SU-DHL-6 (cell line): Measurements from ENCODE around the gene GRPEL1.

Source experiments
- H2AFZ ChIP-seq: fragments of 200-600 bp; sonication (generic); 2 replicates; pipeline ENCODE4 v1.6.1; 2014; ENCODE audit warnings: low read depth, mild to moderate bottlenecking, moderate library complexity, mixed read lengths, antibody characterized with exemption, low read length; ENCODE audit not compliant: severe bottlenecking
- H3F3A ChIP-seq: fragments of 200-600 bp; shearing (Covaris generic); 2 replicates; pipeline ENCODE4 v1.6.0; 2016; ENCODE audit warnings: antibody characterized with exemption, mild to moderate bottlenecking; ENCODE audit not compliant: insufficient read depth
- H3K27ac ChIP-seq: fragments of 200-600 bp; sonication (generic); 2 replicates; pipeline ENCODE4 v1.5.1; 2016; ENCODE audit warnings: low read depth, mild to moderate bottlenecking, low read length, moderate library complexity, mixed read lengths
- H3K27me3 ChIP-seq: fragments of 200-600 bp; sonication (generic), shearing (Covaris generic); 2 replicates; pipeline ENCODE4 v1.6.0; 2014; ENCODE audit warnings: mild to moderate bottlenecking, low read length
- H3K36me3 ChIP-seq: fragments of 200-600 bp; sonication (generic); 2 replicates; pipeline ENCODE4 v1.6.1; 2014; ENCODE audit warnings: mild to moderate bottlenecking, low read length, mixed read lengths
- H3K4me2 ChIP-seq: fragments of 300-600, 200-600 bp; shearing (Covaris generic), sonication (generic); 2 replicates; pipeline ENCODE4 v1.6.0; 2014; ENCODE audit warnings: low read length, low read depth, mild to moderate bottlenecking; ENCODE audit not compliant: poor library complexity, severe bottlenecking
- H3K4me3 ChIP-seq: fragments of 200-600 bp; sonication (generic); 2 replicates; pipeline ENCODE4 v1.5.1; 2014; ENCODE audit warnings: antibody characterized with exemption, low read length, mild to moderate bottlenecking, mixed read lengths; ENCODE audit not compliant: insufficient read depth, poor library complexity, severe bottlenecking
- H3K79me2 ChIP-seq: fragments of 200-600 bp; sonication (generic); 2 replicates; pipeline ENCODE4 v1.6.1; 2014; ENCODE audit warnings: mild to moderate bottlenecking, low read length, moderate library complexity; ENCODE audit not compliant: insufficient read depth
- H3K9ac ChIP-seq: fragments of 200-600 bp; sonication (generic); 2 replicates; pipeline ENCODE4 v1.7.0; 2014; ENCODE audit warnings: mild to moderate bottlenecking, low read length
- H3K9me2 ChIP-seq: fragments of 200-600 bp; sonication (generic); replicated peaks from 2 replicates; pipeline ENCODE4 v1.6.1; 2014; ENCODE audit warnings: low read length; ENCODE audit not compliant: insufficient read depth
- H3K9me3 ChIP-seq: fragments of 200-600 bp; sonication (generic); 2 replicates; pipeline ENCODE4 v1.6.1; 2014; ENCODE audit warnings: low read length, mixed read lengths; ENCODE audit not compliant: insufficient read depth
- H4K20me1 ChIP-seq: fragments of 200-600 bp; sonication (generic); 2 replicates; pipeline ENCODE4 v1.6.1; 2014; ENCODE audit warnings: low read depth, mild to moderate bottlenecking, antibody characterized with exemption, low read length, moderate library complexity, mixed read lengths
- CTCF ChIP-seq: fragments of 200-600 bp; sonication (generic); IDR thresholded peaks from one replicate; pipeline ENCODE4 v1.5.1; 2017; ENCODE audit warnings: antibody characterized with exemption, mild to moderate bottlenecking, low read length, moderate library complexity; ENCODE audit not compliant: insufficient read depth, poor library complexity, severe bottlenecking
- EZH2phosphoT487 ChIP-seq: fragments of 200-600 bp; sonication (generic), shearing (Covaris generic); conservative IDR thresholded peaks from 2 replicates; pipeline ENCODE4 v1.6.1; 2018; ENCODE audit warnings: mild to moderate bottlenecking, antibody characterized with exemption, low read length, moderate library complexity, mixed read lengths

Gene GRPEL1

GRCh38 chr4:7074426-7074825 is 6.6 kb upstream of the GRPEL1 start:
- Histone ChIP-seq H4K20me1 (no peaks in the 10 kb centered on the region), H2AFZ (no peak overlapping the region), H3K9me3 (no peaks in the 10 kb centered on the region), H3K9me2 (no peaks in the 10 kb centered on the region), H3K27me3 (no peaks in the 10 kb centered on the region), H3K4me2 (no peak overlapping the region), H3K9ac (no peak overlapping the region), H3K4me3 (no peak overlapping the region), H3K36me3 (no peaks in the 10 kb centered on the region), H3F3A (no peaks in the 10 kb centered on the region), H3K27ac (no peak overlapping the region), H3K79me2 (no peaks in the 10 kb centered on the region)
- no peak for TF ChIP-seq CTCF
- TF ChIP-seq EZH2phosphoT487: no peak

DNA sequence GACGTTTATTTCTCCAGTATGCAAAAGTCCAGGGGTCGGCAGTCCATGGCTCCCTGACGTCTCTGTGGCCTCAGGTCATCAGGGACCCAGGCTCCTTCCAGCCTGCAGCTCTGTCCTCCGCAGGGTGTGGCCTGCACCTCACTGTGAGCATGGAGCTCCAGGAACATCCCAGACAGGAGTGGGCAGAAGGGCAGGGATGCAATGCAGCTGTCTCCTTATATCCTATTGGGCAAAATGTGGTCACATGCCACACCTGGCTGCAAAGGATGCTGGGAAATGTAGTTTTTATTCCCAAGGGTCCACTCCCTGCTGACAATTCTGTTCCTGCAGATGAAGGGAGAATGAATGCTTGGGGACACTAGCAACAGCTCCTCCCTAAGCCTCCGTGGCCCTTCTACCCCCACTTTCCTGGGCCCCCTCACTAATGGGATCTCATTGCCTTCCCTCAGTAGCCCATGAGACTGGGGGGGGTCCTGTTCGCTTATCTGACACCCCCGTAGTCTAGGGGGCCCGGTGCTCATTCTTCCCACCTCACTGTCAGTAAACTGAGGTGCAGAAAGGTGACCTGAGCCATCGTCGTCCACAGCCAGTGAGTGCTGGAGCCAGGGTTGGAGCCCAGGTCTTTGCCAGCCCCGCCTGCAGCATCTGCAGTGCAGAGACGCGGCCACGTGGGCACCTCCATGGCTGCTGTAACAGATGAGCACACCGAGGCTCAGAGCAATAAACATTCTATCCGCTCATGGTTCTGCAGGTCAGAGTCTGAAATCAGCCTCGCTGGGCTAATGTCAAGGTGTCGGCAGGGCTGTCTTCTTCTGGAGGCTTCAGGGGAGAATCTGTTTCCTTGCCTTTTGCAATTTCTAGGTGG is 5.9 kb upstream of the GRPEL1 start:
- no peaks in the 10 kb centered on the region for H3K9me2 ChIP-seq
- H3K9ac ChIP-seq: no peak overlapping the region
- TF ChIP-seq EZH2phosphoT487: no peak
- TF ChIP-seq CTCF: no peak
- no peak overlapping the region for H2AFZ ChIP-seq
- H3K4me2 ChIP-seq: no peak overlapping the region
- no peaks in the 10 kb centered on the region for H3K36me3 ChIP-seq
- H3K27me3 ChIP-seq: no peaks in the 10 kb centered on the region
- H4K20me1 ChIP-seq: no peaks in the 10 kb centered on the region
- H3K9me3 ChIP-seq: no peaks in the 10 kb centered on the region
- no peaks in the 10 kb centered on the region for H3F3A ChIP-seq
- H3K4me3 ChIP-seq: no peak overlapping the region
- H3K27ac ChIP-seq: no peak overlapping the region
- no peaks in the 10 kb centered on the region for H3K79me2 ChIP-seq

DNA sequence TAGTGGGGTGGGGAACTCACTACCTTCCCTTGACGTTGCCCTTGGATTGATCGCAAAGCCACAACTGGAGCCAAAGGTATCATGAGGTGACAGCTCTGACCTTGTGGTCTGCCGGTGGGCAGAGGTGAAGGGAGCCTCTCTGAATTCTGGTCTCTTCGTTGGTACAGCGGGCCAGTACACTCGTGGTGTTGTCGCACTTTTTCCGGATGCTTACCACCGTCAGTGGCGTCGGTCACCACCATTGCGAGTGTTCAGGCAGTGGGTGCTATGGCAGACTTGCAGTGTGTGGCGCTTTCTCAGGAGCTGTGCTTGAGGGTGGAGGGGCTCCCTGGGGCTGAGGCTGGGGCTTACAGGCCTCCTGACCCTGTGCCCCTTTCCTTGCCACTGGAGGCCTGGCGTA is 5.2 kb upstream of the GRPEL1 start:
- H3K9me2 ChIP-seq: no peaks in the 10 kb centered on the region
- no peak for TF ChIP-seq EZH2phosphoT487
- TF ChIP-seq CTCF: no peak
- no peaks in the 10 kb centered on the region for H3K9me3 ChIP-seq
- no peak overlapping the region for H3K4me2 ChIP-seq
- H3K36me3 ChIP-seq: no peaks in the 10 kb centered on the region
- H2AFZ ChIP-seq: no peak overlapping the region
- H3K27me3 ChIP-seq: no peaks in the 10 kb centered on the region
- H4K20me1 ChIP-seq: no peaks in the 10 kb centered on the region
- H3K9ac ChIP-seq: no peak overlapping the region
- H3K79me2 ChIP-seq: no peaks in the 10 kb centered on the region
- no peak overlapping the region for H3K4me3 ChIP-seq
- H3K27ac ChIP-seq: no peak overlapping the region
- H3F3A ChIP-seq: no peaks in the 10 kb centered on the region
